Right atrium auricular region (tissue), 2 donors: Measurements from ENCODE around the gene NOD2. TPM values are rescaled to one million over a fixed set of nuclear protein-coding genes. Genes with fewer than 3 reads are reported as not detected.

Experiments used
- DNase-seq: peaks from one replicate; pipeline ENCODE4 v3.0.0-alpha.2; 2019; ENCODE audit warnings: low spot score
- H3K27ac ChIP-seq, 2 donors: fragments of 200-600 bp; sonication (generic); 1 replicate in 1 of 2; 2 replicates in 1 of 2; pipeline ENCODE4 v1.5.1; 2016 to 2019
- H3K27me3 ChIP-seq, 2 donors: fragments of 200-600 bp; sonication (generic); one replicate each; pipeline versions ENCODE4 v1.5.1 to v1.6.0; 2017 to 2019
- H3K36me3 ChIP-seq: fragments of 200-600 bp; sonication (generic); one replicate; pipeline ENCODE4 v1.5.1; 2016
- H3K4me1 ChIP-seq, 2 donors: fragments of 200-600 bp; sonication (generic); one replicate each; pipeline versions ENCODE4 v1.5.1 to v1.6.0; 2017 to 2019
- H3K4me3 ChIP-seq, 2 donors: fragments of 200-600 bp; sonication (generic); 1 replicate in 1 of 2; 2 replicates in 1 of 2; pipeline ENCODE4 v1.5.1; 2017 to 2019; ENCODE audit warnings: mild to moderate bottlenecking in 1 of 2, moderate library complexity in 1 of 2
- H3K9me3 ChIP-seq, 2 donors: fragments of 200-600 bp; sonication (generic); one replicate each; pipeline ENCODE4 v1.5.1; 2019
- total RNA-seq, 2 donors: library from RNA; depleted of rRNA; stranded (reverse); fragments of >200 nt; gene quantifications; one replicate each; pipeline ENCODE4 v1.1.0, GENCODE V29; 2016
- TF ChIP-seq, protein P1 (sequence below), 2 donors: fragments of 200-600 bp; sonication (generic); IDR thresholded peaks; one replicate each; pipeline ENCODE4 v1.5.1; 2019; ENCODE audit warnings: antibody characterized with exemption in 2 of 2

NOD2 gene
- total RNA-seq, 2 donors from 2014 or later: 0.44 to 1.6 TPM

GRCh38 chr16:50771366-50771765, 78.0 kb downstream of the NOD2 start:
- DNase-seq: no peak
- H3K9me3 ChIP-seq: peaks cover 0 to 6% of the 10 kb centered on the region in 2 donors
- H3K4me1 ChIP-seq: no peaks in the 10 kb centered on the region
- no peaks in the 10 kb centered on the region for H3K27me3 ChIP-seq
- no peak overlapping the region for H3K27ac ChIP-seq
- TF ChIP-seq, protein P1, sequence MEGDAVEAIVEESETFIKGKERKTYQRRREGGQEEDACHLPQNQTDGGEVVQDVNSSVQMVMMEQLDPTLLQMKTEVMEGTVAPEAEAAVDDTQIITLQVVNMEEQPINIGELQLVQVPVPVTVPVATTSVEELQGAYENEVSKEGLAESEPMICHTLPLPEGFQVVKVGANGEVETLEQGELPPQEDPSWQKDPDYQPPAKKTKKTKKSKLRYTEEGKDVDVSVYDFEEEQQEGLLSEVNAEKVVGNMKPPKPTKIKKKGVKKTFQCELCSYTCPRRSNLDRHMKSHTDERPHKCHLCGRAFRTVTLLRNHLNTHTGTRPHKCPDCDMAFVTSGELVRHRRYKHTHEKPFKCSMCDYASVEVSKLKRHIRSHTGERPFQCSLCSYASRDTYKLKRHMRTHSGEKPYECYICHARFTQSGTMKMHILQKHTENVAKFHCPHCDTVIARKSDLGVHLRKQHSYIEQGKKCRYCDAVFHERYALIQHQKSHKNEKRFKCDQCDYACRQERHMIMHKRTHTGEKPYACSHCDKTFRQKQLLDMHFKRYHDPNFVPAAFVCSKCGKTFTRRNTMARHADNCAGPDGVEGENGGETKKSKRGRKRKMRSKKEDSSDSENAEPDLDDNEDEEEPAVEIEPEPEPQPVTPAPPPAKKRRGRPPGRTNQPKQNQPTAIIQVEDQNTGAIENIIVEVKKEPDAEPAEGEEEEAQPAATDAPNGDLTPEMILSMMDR (IDR thresholded peaks at IDR 0.05): no peak
- peaks cover 8% of the 10 kb centered on the region for H3K36me3 ChIP-seq
- H3K4me3 ChIP-seq: no peak overlapping the region

DNA sequence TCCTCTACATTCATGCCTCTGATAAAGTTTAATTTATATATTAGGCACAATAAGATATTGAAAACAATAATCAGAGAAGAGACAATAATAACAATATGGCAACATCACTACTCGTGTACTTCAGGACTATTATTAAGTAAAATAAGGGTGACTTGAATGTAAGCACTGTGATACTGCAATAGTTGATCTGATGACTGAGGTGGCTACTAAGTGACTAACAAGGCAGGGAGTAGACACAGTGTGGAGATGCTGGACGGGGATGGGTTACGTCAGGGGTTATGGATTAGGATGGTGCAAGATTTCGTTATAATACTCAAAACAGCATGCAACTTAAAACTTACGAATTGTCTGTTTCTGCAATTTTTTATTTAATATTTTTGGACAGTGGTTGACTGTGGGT, 81.0 kb downstream of the NOD2 start:
- H3K4me1 ChIP-seq: no peaks in the 10 kb centered on the region
- no peaks in the 10 kb centered on the region for H3K27me3 ChIP-seq
- no peak for DNase-seq
- H3K4me3 ChIP-seq: no peak overlapping the region
- TF ChIP-seq, protein P1 (IDR thresholded peaks at IDR 0.05): no peak
- H3K9me3 ChIP-seq: no peaks in the 10 kb centered on the region
- H3K36me3 ChIP-seq: peaks cover under 1% of the 10 kb centered on the region
- no peak overlapping the region for H3K27ac ChIP-seq

- no peaks in the 10 kb centered on the region for H3K4me1 ChIP-seq
- no peaks in the 10 kb centered on the region for H3K9me3 ChIP-seq
- peaks cover 6% of the 10 kb centered on the region for H3K36me3 ChIP-seq
- DNase-seq: no peak
- no peak overlapping the region for H3K27ac ChIP-seq
- no peak overlapping the region for H3K4me3 ChIP-seq
- TF ChIP-seq, protein P1 (IDR thresholded peaks at IDR 0.05): no peak
- no peaks in the 10 kb centered on the region for H3K27me3 ChIP-seq
Observed at GRCh38 chr16:50774960-50775359, 81.6 kb downstream of the NOD2 start.

GRCh38 chr16:50776037-50776436, 82.6 kb downstream of the NOD2 start:
- Histone ChIP-seq H3K27me3 (no peaks in the 10 kb centered on the region), H3K27ac (no peak overlapping the region), H3K4me1 (no peaks in the 10 kb centered on the region), H3K4me3 (no peak overlapping the region), H3K36me3 (peaks cover 9% of the 10 kb centered on the region), H3K9me3 (no peaks in the 10 kb centered on the region)
- TF ChIP-seq, protein P1 (IDR thresholded peaks at IDR 0.05): no peak
- no peak for DNase-seq

DNA sequence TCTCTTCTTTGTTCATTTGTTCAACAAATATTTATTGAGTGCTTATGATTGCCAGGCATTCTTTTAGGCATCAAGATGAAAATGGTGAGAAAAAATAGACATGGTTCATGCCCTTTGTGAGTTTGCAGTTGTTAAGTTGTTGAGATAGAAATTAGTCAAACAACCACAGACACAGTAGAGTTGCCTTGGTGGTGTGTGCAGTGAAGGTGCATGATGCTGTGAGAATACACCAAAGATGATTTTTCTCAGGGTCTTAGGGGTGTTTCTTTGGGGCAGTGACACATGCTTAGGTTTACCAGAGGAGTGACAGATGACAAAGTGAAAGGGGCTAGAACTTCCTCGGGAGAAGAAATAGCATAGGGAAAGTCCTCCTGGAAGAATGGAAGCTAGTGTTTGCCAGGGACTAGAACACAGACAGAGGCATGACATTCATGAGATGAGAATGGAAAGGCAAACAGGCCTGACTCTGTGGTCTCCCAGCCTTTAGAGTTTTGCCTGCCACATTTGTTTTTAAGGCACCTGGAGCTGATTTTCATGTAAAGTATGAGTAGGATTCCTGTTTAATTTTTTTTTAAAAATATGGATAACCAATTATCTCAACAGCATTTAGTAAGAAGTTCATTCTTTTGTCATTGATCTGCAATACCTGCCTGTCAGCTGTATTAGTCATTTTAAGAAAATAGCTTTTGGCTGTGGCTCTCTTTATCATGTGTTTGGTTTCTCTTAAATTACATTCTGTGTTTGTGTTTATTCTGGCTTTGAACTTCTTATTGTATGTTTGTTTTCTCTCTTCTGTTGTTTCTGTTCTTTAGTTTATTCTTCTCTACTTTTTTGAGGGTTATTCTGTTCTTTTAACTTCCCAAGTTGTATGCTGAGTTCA, 85.1 kb downstream of the NOD2 start:
- Histone ChIP-seq H3K36me3 (peaks cover 23% of the 10 kb centered on the region), H3K27me3 (no peaks in the 10 kb centered on the region), H3K9me3 (no peaks in the 10 kb centered on the region), H3K4me3 (no peak overlapping the region), H3K27ac (no peak overlapping the region), H3K4me1 (no peaks in the 10 kb centered on the region)
- TF ChIP-seq, protein P1 (IDR thresholded peaks at IDR 0.05): no peak
- DNase-seq: no peak
